ENCODE data around the gene CAPN1.

Gene CAPN1

GRCh38 chr11:65188486-65188885, 6.8 kb downstream of the CAPN1 start:
- Histone ChIP-seq H3K27ac (ENCODE audit: low read depth, low read length, poor library complexity, severe bottlenecking) (no peak overlapping the region), H3K4me3 (ENCODE audit: low read depth, low read length, poor library complexity, severe bottlenecking) (no peak overlapping the region), H3K36me3 (ENCODE audit: insufficient read depth, low read length) (peaks cover 47% of the 10 kb centered on the region), H4K20me1 (ENCODE audit: insufficient read depth, low read length) (no peaks in the 10 kb centered on the region), H3F3A (ENCODE audit: insufficient read depth, low read length) (no peaks in the 10 kb centered on the region), H3K4me1 (ENCODE audit: insufficient read depth, low read length, severe bottlenecking) (peaks cover 4% of the 10 kb centered on the region), H3K27me3 (ENCODE audit: insufficient read depth, low read length) (no peaks in the 10 kb centered on the region), H3K79me2 (ENCODE audit: insufficient read depth, low read length) (no peaks in the 10 kb centered on the region), H2AFZ (ENCODE audit: low read length) (no peak overlapping the region), H3K9me2 (ENCODE audit: low read depth, low read length) (no peaks in the 10 kb centered on the region), H3K9ac (ENCODE audit: low read length) (no peak overlapping the region), H3K4me2 (ENCODE audit: low read length) (no peak overlapping the region), H3K9me3 (ENCODE audit: low read length) (no peaks in the 10 kb centered on the region)
- no peak for TF ChIP-seq EZH2 (IDR thresholded peaks at IDR 0.05; ENCODE audit: borderline replicate concordance, low read length)
- TF ChIP-seq CTCF (IDR thresholded peaks at IDR 0.05; ENCODE audit: low read length), result no peak

GRCh38 chr11:65189191-65189590, 7.5 kb downstream of the CAPN1 start:
- H3K79me2 ChIP-seq (ENCODE audit: insufficient read depth, low read length), result no peaks in the 10 kb centered on the region
- no peak overlapping the region for H2AFZ ChIP-seq (ENCODE audit: low read length)
- TF ChIP-seq EZH2 (IDR thresholded peaks at IDR 0.05; ENCODE audit: borderline replicate concordance, low read length), result no peak
- no peak for TF ChIP-seq CTCF (IDR thresholded peaks at IDR 0.05; ENCODE audit: low read length)
- H3K27me3 ChIP-seq (ENCODE audit: insufficient read depth, low read length), result no peaks in the 10 kb centered on the region
- no peaks in the 10 kb centered on the region for H3K4me1 ChIP-seq (ENCODE audit: insufficient read depth, low read length, severe bottlenecking)
- no peaks in the 10 kb centered on the region for H4K20me1 ChIP-seq (ENCODE audit: insufficient read depth, low read length)
- peaks cover 51% of the 10 kb centered on the region for H3K36me3 ChIP-seq (ENCODE audit: insufficient read depth, low read length)
- H3K9me3 ChIP-seq (ENCODE audit: low read length), result no peaks in the 10 kb centered on the region
- no peak overlapping the region for H3K4me3 ChIP-seq (ENCODE audit: low read depth, low read length, poor library complexity, severe bottlenecking)
- no peak overlapping the region for H3K27ac ChIP-seq (ENCODE audit: low read depth, low read length, poor library complexity, severe bottlenecking)
- H3K9me2 ChIP-seq (ENCODE audit: low read depth, low read length), result no peaks in the 10 kb centered on the region
- no peak overlapping the region for H3K4me2 ChIP-seq (ENCODE audit: low read length)
- H3K9ac ChIP-seq (ENCODE audit: low read length), result no peak overlapping the region
- no peaks in the 10 kb centered on the region for H3F3A ChIP-seq (ENCODE audit: insufficient read depth, low read length)

- H3K36me3 ChIP-seq (ENCODE audit: insufficient read depth, low read length), result peaks cover 48% of the 10 kb centered on the region
- no peaks in the 10 kb centered on the region for H3F3A ChIP-seq (ENCODE audit: insufficient read depth, low read length)
- no peaks in the 10 kb centered on the region for H4K20me1 ChIP-seq (ENCODE audit: insufficient read depth, low read length)
- H3K4me1 ChIP-seq (ENCODE audit: insufficient read depth, low read length, severe bottlenecking), result no peaks in the 10 kb centered on the region
- H3K79me2 ChIP-seq (ENCODE audit: insufficient read depth, low read length), result no peaks in the 10 kb centered on the region
- H3K27me3 ChIP-seq (ENCODE audit: insufficient read depth, low read length), result no peaks in the 10 kb centered on the region
- H2AFZ ChIP-seq (ENCODE audit: low read length), result no peak overlapping the region
- H3K9ac ChIP-seq (ENCODE audit: low read length), result no peak overlapping the region
- H3K27ac ChIP-seq (ENCODE audit: low read depth, low read length, poor library complexity, severe bottlenecking), result no peak overlapping the region
- H3K9me3 ChIP-seq (ENCODE audit: low read length), result no peaks in the 10 kb centered on the region
- no peak overlapping the region for H3K4me2 ChIP-seq (ENCODE audit: low read length)
- H3K9me2 ChIP-seq (ENCODE audit: low read depth, low read length), result no peaks in the 10 kb centered on the region
- H3K4me3 ChIP-seq (ENCODE audit: low read depth, low read length, poor library complexity, severe bottlenecking), result no peak overlapping the region
- TF ChIP-seq EZH2 (IDR thresholded peaks at IDR 0.05; ENCODE audit: borderline replicate concordance, low read length), result no peak
- TF ChIP-seq CTCF (IDR thresholded peaks at IDR 0.05; ENCODE audit: low read length), result no peak
Measured at GRCh38 chr11:65194564-65194963, 12.8 kb downstream of the CAPN1 start.
